HG03378 (cell line): Measurements from ENCODE around the gene VAMP4.

Experiments
- ATAC-seq: cut with Tn5 transposase; IDR thresholded peaks from one replicate; pipeline ENCODE4 v1.9.1; 2021; ENCODE audit warnings: mild to moderate bottlenecking, moderate library complexity; ENCODE audit not compliant: unreplicated experiment

Gene VAMP4, protein sequence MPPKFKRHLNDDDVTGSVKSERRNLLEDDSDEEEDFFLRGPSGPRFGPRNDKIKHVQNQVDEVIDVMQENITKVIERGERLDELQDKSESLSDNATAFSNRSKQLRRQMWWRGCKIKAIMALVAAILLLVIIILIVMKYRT

GRCh38 chr1:171741872-171742576 lies at the start of gene VAMP4:
TSS of gene VAMP4 (minus strand) at chr1:171742065. CDS start at chr1:171738414, 3,651 bp downstream.
- peak; percentile 92 for ATAC-seq

GRCh38 chr1:171790318-171790717 lies 48.5 kb upstream of the VAMP4 start:
- no peak for ATAC-seq

DNA sequence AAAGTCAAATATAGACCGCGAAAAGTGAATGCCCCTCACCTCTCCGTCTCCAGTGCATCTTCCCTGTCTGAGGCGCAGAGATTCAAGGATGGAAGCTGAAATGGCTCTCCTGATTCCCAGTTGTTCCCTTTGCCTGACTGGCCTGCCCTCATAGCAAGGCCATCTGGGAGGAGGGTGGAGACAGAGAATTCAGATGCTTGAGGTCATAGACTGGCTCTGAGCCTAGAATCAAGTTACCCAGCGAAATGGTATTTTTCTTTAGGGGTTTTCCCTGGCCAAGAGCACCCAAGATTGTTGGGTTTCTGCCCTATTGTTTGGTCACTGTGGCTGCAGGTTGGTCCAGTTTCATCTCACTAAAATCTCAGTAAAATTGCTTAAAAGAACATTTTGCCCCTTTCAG lies 46.8 kb upstream of the VAMP4 start:
- ATAC-seq = no peak

GRCh38 chr1:171787686-171788480 lies 46.0 kb upstream of the VAMP4 start:
- no peak for ATAC-seq

DNA sequence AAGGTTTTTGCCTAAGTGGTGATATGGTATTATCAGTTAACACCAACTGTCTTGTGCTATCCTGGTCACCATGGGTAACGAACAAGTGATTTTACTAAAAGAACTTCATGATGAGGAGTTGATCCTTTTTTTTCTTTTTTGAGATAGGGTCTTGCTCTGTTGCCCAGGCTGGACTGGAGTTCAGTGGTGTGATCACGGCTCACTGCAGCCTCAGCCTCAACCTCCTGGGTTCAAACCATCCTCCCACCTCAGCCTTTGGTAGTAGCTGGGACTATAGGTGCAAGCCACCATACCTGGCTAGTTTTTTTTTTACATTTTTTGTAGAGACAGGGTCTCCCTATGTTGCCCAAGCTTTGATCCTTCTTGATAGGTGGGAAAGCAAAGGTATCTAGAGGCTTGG lies 44.7 kb upstream of the VAMP4 start:
- no peak for ATAC-seq

- no peak for ATAC-seq
Observed at GRCh38 chr1:171785766-171786165, 43.9 kb upstream of the VAMP4 start.

DNA sequence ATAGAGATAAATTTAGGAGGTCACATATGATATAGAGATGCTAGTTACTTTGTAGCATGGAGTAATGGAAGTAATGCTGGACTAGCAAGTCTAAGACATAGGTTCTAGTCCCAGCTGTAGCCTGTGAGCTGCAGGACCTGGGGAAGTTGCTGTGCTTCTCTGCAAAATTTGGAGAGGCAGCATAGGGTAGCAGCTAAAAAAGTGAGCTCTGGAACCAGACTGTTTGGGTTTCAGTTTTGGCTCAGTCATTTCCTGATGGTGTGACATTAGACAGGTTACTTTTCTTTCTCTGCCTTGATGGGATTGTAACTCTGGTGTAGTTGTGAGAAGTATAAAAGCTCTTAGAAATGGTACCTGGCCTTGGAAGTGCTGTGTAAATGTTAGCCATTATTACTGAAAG lies 42.9 kb upstream of the VAMP4 start:
- ATAC-seq = peak; percentile 24

DNA sequence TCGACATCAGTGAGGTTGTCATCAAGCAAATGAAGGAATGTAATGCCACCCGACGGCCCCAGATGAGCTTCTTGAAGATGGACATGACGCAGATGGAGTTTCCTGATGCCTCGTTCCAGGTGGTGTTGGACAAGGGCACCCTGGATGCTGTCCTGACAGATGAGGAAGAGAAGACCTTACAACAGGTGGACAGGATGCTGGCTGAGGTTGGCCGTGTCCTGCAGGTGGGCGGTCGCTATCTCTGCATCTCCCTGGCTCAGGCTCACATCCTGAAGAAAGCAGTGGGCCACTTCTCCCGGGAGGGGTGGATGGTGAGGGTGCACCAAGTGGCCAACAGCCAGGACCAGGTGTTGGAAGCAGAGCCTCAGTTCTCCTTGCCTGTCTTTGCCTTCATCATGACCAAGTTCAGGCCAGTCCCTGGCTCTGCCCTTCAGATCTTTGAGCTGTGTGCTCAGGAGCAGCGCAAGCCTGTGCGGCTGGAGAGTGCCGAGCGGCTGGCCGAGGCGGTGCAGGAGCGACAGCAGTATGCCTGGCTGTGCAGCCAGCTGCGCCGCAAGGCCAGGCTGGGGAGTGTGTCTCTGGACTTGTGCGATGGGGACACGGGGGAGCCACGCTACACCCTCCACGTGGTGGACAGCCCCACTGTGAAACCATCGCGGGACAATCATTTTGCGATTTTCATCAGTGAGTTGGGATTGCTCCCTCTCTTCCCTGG lies 42.1 kb upstream of the VAMP4 start:
- ATAC-seq = no peak

DNA sequence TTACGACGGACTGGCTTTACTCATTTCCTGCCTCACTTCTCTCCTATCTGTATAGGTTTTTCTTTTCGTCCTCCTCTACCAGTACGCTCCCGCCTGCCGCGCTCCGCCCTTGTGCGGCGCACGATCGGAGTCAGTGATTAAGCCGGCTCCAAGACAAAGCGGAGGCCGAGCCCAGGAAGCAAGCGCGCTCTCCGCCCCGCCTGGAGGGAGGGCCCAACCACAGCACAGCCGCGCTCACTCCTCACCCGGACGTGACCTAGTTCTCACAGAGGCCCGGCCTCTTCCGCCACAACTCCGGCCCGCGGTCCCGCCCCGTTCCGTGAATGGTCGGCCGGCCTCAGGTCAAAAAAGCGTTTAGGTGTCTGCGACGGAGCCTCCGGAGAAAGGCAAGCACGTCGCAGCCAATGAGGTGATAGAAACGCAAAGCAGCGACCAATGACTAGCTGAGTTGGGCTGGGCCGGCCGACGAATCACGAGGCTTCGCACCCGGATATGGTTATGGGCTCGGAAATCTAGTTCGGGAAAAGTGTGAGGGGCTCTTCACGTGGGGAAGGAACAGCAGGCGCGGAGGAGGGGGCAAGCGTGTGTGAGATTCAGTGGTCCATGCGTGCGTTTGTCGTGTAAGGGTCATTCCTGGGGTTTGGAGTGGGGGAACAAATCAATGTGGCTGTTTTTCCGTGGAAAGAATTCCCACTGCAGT lies 39.5 kb upstream of the VAMP4 start, which contains the start of gene METTL13:
Gene METTL13 (plus strand): TSS at position 485 of the 700 bp plus-strand sequence. CDS start 308 bp downstream, outside the sequence.
- ATAC-seq = peak; percentile 95

- no peak for ATAC-seq
Observed at GRCh38 chr1:171780583-171781175, 38.8 kb upstream of the VAMP4 start.

DNA sequence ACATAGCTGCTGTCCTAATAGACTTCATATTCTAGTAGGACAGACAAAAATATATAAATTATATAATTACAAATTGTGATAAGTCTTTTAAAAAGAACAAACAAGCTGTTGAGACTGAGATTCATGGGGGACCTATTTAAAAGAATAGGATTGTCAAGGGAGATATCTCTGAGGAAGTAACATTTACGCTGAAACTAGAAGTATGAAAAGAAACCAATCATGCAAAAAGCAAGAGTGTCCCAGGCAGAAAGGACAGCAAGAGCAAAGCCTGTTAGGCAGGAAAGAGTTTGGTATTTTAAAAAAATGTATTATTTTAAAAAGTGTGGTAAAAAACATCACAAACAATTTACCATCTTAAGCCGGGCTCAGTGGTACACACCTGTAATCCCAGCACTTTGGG lies 30.4 kb upstream of the VAMP4 start:
- ATAC-seq = no peak

DNA sequence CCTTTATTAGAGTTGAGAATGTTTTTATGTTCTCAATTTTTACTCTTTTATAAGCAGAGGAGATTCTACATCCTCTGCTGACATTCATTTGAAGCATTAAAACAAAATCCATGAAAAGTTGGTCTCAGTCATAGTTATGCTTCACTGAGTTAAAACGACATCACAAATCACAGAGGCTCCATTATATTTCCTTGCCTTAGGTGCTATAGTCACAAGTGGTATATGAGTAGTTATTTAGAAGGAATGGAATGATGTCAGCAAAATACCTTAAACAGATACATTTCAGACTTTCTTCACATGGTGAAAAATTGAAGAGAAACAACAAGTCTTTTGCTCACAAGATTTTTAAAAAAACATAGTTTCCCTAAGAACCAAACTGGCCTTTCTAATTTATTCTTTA lies 27.9 kb upstream of the VAMP4 start:
- no peak for ATAC-seq

- ATAC-seq = no peak
Observed at GRCh38 chr1:171769171-171769570, 27.3 kb upstream of the VAMP4 start.

DNA sequence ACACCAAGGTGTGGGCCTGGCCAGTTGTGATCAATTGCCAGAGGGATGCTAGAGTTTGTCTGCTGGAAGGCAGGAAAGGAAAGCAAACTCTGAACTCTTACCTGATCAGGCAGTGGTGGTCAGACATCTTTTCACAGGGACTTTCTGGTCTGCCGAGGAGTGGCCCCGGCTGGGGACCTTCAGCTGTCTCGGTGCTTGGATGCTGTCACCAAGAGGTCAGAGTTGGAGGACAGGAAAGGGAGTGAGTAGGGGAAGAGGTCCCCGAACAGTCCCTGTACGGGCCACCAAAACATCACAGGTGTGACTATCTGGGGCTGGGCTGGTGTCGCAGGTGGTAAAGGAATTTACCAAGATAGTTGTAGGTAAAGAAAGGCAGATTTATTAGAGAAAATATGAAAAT lies 21.9 kb upstream of the VAMP4 start:
- ATAC-seq = no peak

- ATAC-seq = no peak
Observed at GRCh38 chr1:171762143-171762563, 20.3 kb upstream of the VAMP4 start.

GRCh38 chr1:171758011-171758410 lies 16.1 kb upstream of the VAMP4 start:
- ATAC-seq = no peak

DNA sequence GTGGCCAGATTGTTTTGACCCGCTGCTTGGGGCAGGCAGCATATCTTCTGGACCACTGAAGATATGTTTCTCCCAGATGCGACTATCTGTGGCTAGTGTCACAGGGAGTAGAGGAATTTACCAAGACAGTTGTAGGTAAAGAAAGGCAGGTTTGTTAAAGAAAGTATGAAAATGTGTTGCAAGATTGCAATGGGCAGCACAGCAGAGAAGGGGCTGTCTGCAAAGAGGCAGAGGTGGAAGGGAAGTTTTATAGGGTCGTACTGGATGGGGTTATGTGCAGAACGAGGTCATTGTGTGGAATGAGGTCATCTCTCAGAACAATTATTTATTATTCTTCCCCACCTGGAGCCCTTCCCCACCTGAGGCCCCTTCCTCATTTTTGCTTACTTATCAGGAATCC lies 15.0 kb upstream of the VAMP4 start:
- no peak for ATAC-seq

GRCh38 chr1:171754971-171755370 lies 13.1 kb upstream of the VAMP4 start:
- no peak for ATAC-seq

DNA sequence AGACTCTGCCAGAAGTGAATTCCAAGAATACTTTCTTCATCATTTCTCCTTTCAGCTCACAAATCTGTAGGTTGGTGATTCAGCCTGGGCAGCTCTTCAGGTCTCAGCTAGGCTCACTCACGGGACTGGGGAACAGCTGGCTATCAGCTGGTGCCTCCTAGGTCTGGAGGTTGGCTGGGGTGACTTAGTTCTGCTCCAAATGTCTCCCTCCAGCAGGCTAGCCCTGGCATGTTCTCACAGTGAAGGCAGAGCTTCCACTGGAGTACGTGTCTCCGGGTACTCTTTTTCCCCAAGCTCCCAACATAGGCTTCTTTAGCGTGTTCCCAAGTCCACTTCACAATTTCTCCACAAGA lies 12.5 kb upstream of the VAMP4 start:
- no peak for ATAC-seq

DNA sequence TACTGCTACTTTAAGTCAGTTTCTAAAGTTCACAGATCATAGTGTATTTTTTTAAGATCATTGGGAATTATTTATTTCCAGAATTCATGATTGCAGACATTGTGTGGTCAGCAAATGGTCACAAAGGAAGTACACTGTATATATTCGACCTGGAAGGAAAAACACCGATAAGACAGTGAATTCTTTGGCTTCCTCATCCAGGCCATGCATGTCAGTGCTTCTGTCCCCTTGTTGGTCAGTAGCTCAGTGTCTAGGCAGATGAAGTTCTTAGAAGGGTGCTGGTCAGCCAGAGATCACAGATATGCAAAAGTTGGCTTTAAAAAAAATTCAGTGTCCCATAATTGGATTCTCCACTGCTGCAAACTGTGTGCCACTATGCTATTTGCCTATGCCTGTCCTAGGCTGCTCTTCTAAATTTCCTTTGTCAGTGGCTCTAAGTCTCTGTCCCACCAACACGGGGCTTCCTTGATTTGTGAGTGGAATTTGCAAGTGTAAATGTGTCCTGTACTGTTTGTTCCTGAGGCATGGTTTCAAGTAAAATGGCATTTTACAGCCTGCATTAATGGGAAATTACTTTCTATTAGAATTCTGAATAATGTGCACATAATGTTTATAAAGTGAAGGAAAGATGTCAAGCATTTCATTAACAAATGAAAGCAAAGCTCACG lies 12.0 kb upstream of the VAMP4 start:
- no peak for ATAC-seq
